ENCODE measurements around the gene MBNL1. TPM values are rescaled to one million over a fixed set of nuclear protein-coding genes. Genes with fewer than 3 reads are reported as not detected.

MBNL1 gene
- total RNA-seq, 1 donor = 465 TPM

DNA sequence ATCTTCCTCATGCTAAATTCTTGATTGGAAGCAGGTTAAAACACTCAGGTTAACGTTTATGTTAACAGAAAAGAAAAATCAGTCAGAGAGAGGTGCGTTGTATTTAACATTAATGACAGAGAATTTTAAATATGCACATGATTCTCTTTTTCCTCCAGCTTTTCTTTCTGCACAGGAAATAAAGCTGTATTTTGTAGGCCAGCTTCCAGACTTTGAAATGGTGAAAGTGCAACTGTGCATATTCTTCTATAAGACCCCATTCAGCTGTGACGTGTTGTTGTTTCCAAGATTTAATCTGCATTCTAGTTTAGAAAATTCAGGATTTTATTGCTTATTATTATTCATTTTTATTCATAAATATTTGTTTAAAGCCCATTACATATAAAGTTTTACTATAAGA is 11.8 kb downstream of the MBNL1 start:
- H3K4me3 ChIP-seq (ENCODE audit: low read depth, low read length) = no peak overlapping the region
- TF ChIP-seq, protein P1, sequence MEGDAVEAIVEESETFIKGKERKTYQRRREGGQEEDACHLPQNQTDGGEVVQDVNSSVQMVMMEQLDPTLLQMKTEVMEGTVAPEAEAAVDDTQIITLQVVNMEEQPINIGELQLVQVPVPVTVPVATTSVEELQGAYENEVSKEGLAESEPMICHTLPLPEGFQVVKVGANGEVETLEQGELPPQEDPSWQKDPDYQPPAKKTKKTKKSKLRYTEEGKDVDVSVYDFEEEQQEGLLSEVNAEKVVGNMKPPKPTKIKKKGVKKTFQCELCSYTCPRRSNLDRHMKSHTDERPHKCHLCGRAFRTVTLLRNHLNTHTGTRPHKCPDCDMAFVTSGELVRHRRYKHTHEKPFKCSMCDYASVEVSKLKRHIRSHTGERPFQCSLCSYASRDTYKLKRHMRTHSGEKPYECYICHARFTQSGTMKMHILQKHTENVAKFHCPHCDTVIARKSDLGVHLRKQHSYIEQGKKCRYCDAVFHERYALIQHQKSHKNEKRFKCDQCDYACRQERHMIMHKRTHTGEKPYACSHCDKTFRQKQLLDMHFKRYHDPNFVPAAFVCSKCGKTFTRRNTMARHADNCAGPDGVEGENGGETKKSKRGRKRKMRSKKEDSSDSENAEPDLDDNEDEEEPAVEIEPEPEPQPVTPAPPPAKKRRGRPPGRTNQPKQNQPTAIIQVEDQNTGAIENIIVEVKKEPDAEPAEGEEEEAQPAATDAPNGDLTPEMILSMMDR (IDR thresholded peaks at IDR 0.05; ENCODE audit: insufficient read depth, low read length) = no peak
- no peak for DNase-seq (ENCODE audit: low read depth)

- TF ChIP-seq, protein P1 (IDR thresholded peaks at IDR 0.05; ENCODE audit: insufficient read depth, low read length) = no peak
- DNase-seq (ENCODE audit: low read depth) = peak; percentile 79
- no peak overlapping the region for H3K4me3 ChIP-seq (ENCODE audit: low read depth, low read length)
Measured at GRCh38 chr3:152281133-152281713, 12.5 kb downstream of the MBNL1 start.

DNA sequence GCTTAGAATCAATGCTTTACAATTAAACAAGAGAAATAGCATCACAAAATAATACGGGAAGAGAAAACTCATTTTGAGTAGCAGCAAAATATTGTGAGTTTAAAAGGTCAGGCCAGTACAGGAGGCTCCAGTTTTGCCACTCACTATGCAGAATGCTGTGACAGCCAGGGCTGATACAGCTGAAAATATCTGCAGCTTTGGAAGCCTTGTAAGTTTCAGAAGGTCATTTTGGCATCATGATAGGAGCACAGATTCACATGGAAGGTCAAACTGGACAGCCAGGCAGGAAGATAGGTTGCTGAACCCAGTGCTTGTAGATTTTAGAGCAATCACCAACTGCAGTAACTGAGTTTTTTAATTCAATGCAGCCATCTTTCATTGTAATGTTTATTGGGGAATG is 14.1 kb downstream of the MBNL1 start:
- DNase-seq (ENCODE audit: low read depth) = no peak
- TF ChIP-seq, protein P1 (IDR thresholded peaks at IDR 0.05; ENCODE audit: insufficient read depth, low read length) = no peak
- H3K4me3 ChIP-seq (ENCODE audit: low read depth, low read length) = no peak overlapping the region

DNA sequence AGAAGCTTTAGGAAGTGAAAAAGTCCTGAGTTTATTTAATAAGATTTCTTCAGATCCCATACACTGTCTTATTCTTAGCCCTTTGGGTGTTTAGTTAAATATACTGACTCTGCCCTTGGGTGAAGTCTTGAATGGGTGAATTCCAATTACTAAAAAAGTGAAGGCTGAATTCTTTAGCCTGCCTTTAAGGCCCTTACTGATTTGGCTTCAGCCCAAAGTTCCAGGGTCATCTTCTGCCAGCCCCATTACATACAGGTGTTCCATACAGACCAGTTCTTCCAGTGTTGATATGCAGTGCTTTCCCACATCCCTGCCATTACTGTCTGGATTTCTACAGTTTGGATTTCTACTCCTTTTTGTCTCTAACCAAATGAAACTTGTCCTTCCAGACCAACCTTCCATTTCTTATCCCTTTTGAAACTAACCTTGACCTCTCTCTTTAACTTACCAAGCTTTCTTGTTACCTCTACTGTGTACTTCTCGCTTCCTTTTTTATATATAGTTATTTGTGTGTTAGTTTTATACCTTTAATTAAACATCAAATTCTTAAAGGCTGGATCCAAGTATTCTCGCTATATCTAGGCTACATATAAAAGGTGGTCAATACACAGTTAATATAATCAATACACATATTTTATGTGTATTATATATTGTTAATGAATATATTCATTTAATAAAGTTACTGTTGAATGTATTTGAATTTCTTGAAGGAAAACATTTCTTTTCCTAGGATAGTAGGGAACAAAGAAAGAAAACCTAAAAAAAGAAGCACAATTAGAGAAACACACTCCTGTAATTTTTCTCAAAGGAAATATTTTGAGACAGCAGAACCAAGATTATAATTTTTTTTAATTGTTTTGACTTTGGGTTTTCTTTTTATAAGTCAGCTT is 15.0 kb downstream of the MBNL1 start:
- no peak overlapping the region for H3K4me3 ChIP-seq (ENCODE audit: low read depth, low read length)
- DNase-seq (ENCODE audit: low read depth) = no peak
- TF ChIP-seq, protein P1 (IDR thresholded peaks at IDR 0.05; ENCODE audit: insufficient read depth, low read length) = no peak

DNA sequence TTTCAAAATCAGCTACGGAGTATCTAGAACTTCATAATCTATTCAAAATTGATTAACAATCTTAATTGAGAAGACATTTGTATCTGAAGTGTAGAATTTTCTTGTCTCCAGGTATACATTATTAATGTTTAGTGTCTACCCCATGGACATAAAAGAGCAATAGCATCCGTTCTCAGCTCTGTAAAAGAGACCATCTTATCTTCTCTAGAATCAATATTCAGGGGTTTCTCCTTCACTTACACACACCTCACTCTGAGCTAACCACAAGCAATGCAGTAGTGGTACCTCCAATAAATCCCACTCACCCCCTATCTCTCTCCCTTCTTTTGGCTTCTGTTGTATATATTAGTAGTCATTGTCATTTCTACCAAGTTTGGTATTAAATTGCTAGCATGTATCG is 16.2 kb downstream of the MBNL1 start:
- no peak for DNase-seq (ENCODE audit: low read depth)
- H3K4me3 ChIP-seq (ENCODE audit: low read depth, low read length) = no peak overlapping the region
- TF ChIP-seq, protein P1 (IDR thresholded peaks at IDR 0.05; ENCODE audit: insufficient read depth, low read length) = no peak

- no peak overlapping the region for H3K4me3 ChIP-seq (ENCODE audit: low read depth, low read length)
- DNase-seq (ENCODE audit: low read depth) = no peak
- TF ChIP-seq, protein P1 (IDR thresholded peaks at IDR 0.05; ENCODE audit: insufficient read depth, low read length) = no peak
Measured at GRCh38 chr3:152285509-152285908, 16.8 kb downstream of the MBNL1 start.

Data from fibroblast of the aortic adventitia (primary cell).